GM21367 (cell line): Measurements from ENCODE around the gene PLEKHG2.
A peak's percentile ranks its signal among the peaks of the same experiment; 100 is the strongest.

ENCODE experiments used
- ATAC-seq: cut with Tn5 transposase; IDR thresholded peaks from one replicate; pipeline ENCODE4 v1.9.1; 2021; ENCODE audit not compliant: unreplicated experiment

Gene PLEKHG2

GRCh38 chr19:39420769-39421168 is 8.3 kb downstream of the PLEKHG2 start:
- ATAC-seq, result no peak

DNA sequence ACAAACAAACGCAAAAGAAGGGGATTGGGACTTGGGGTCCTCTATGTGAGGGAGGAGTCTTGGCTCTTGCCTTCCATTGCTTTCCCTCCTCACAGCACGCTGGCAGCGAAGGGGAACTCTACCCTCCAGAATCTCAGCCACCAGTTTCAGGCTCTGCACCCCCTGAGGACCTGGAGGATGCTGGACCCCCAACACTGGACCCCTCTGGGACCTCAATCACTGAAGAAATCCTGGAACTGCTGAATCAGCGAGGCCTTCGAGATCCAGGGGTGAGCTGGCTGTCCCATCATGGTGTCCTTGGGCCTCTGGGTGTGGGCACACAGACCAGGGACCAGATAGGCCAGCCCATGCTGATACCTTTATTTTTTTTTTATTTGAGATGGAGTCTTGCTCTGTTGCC is 9.6 kb downstream of the PLEKHG2 start:
- ATAC-seq, result no peak

- no peak for ATAC-seq
These were observed 11.0 kb downstream of the PLEKHG2 start for GRCh38 chr19:39423258-39424086.

- ATAC-seq, result no peak
These were observed 12.5 kb downstream of the PLEKHG2 start for GRCh38 chr19:39424934-39425333.

DNA sequence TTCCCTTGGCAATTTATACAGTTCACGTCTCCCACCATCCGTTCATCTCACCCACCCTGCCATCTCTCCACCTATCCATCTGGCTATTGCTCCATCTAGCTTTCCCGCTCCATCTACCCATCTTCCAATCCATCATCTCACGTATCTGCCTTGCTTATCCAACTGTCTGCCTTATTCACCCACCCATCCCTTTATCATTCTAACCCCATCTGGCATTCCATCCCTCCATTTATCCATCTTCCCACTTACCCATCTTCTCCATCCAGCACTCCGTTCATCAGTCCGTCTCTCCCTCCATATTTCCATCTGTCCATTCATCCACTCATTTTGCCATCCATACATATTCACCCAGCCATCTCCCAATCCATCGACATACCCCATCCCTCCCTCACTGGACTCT is 13.3 kb downstream of the PLEKHG2 start:
- no peak for ATAC-seq

- ATAC-seq, result no peak
These were observed 13.7 kb downstream of the PLEKHG2 start for GRCh38 chr19:39426170-39426569.

DNA sequence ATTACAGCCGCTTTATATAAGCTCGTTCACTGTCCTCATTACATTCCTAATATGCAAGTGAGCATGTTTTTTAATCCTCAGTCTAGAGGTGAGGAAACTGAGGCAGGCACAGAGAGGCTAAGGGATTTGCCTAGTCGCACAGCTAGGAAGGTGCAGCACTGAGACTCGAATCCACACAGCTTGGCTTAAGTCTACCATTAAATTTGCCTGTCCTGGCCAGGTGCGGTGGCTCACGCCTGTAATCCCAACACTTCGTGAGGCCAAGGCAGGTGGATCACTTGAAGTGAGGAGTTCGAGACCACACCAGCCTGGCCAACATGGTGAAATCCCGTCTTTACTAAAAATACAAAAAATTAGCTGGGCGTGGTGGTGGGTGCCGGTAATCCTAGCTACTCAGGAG is 15.2 kb downstream of the PLEKHG2 start:
- ATAC-seq, result no peak

- ATAC-seq, result no peak
These were observed 16.0 kb downstream of the PLEKHG2 start for GRCh38 chr19:39428283-39429112.

DNA sequence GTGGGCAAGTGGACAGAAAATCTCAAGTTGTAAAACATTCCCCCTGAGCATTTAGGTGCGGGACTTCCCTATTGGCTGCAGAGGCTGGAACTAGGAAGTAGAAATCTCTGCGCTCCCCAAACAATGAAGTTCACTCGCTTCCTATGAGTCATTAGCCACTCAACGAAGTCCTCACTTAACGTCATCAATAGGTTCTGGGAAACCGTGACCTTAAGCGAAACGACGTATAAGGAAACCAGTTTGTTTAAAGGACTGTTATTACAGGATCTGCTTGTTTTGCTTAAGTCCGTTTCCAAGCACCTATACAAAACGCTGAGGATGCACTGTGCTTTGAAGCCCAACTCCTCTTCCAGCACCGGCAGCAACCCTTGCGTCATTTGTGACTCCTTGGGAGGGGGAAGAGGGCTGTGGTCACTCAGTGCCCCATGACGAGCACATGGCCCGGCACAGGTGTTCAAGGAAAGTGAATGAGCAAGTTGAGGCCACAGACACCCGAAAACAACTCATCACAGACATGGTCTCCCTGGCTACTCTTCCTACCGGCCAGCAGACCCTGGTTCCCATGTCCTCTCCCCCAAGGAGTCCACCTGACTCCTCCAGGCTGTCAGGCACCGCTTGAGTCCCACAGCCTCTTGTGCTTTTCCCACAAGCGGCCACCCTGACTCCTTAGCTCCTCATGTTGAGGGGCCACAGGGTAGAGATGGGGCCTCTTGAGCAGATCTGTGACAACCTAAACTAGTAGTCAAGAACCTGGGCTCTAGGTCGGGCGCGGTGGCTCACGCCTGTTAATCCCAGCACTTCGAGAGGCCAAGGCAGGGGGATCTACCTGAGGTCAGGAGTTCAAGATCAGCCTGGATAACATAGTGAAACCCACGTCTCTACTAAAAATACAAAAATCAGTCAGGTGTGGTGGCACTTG is 18.5 kb downstream of the PLEKHG2 start:
- no peak for ATAC-seq

DNA sequence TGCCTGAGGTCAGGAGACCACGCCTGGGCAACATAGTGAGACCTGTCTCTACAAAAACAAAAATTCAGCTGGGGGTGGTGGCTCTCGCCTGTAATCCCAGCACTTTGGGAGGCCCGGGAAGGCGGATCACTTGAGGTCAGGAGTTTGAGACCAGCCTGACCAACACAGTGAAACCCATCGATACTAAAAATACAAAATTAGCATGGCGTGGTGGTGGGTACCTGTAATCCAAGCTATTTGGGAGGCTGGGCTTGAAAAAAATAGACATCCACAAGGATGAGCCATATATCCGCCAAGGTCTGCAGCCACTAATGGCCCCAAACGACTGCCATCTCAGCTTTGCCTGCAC is 20.2 kb downstream of the PLEKHG2 start:
- ATAC-seq, result no peak

GRCh38 chr19:39433480-39434079 is 21.1 kb downstream of the PLEKHG2 start:
- ATAC-seq, result no peak

DNA sequence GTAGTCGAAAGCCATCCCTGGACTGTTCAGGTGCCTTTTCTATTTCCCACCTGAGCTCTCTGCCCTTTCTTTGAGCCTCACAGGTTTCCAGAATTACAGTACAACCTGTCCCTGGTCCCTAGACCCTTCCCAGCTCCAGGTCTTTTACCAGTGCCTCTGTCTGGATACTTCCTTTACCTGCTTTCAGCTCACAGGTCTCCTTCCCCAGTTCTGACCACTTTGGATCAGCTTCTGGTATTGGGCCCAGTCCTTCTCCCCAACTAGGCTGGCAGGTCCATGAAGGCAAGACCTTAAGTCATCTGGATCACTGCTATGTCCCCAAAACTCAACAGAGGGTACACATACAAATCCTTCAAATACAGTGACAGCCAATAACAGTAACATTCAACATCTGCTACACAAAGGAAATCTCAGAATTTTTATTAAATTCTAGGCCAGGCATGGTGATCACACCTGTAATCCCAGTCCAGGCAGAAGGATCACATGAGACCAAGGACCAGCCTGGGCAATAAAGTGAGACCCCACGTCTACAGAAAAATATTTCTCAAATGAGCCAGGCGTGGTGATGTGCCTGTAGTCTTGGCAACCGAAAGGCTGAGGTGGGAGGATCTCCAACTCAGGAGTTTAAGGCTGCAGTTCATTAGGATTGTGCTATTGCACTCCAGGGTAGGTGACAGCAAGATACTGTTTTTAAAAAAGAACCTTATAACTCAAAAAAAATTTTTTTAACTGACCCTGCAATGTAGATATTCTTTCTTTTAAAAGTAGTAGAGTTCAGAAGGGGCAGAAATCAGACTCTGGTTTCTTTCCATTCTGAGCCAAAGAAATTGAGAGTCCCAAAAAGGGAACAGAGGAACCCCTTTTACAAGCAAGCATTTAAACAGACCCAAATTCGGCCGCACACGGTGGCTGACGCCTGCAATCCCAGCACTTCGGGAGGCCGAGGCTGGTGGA is 21.9 kb downstream of the PLEKHG2 start:
- no peak for ATAC-seq

- peak; percentile 72 for ATAC-seq
These were observed 23.3 kb downstream of the PLEKHG2 start, which contains the start of gene RPS16 for GRCh38 chr19:39435499-39436349. Gene RPS16 (minus strand): TSS chr19:39435949. CDS start chr19:39435895, 54 bp downstream.

DNA sequence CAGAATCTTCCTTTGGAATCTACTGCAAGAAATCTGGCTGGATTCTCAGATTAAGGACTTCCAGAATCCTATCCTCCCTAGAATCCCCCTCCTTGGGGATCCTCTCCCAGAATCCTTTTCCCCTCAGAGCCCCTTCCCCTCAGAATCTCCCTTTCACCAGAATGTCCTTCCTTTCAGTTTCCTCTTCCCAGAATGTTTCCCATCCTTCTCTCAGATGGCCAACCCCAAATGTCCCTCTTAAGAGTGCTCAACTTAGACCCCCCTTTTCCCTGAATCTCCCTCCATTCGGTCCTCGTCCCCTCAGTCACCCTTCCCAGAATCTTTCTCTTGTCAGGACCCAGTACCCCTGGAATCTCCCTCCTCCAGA is 23.9 kb downstream of the PLEKHG2 start:
- no peak for ATAC-seq

DNA sequence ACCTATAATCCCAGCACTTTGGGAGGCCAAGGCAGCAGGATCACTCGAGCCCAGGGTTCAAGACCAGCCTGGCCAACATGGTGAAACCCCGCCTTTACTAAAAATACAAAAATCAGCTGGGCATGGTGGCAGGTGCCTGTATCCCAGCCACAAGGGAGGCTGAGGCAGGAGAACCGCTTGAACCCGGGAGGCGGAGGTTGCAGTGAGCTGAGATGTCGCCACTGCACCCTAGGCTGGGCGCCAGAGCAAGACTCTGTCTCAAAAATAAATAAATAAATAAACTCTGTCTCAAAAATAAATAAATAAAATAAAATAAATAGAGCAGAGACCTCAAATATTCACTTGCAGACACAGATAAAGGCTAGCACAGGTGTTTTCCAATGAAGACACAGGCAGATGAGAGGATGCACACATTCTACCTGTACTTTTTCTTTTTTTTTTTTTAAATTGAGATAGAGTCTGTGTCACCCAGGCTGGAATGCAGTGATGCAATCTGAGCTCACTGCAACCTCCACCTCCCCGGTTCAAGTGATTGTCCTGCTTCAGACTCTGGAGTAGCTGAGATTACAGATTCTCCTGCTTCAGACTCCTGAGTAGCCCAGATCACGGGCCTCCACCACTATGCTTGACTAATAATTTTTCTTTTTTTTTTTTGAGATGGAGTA is 25.9 kb downstream of the PLEKHG2 start:
- no peak for ATAC-seq

- ATAC-seq, result no peak
These were observed 32.2 kb downstream of the PLEKHG2 start for GRCh38 chr19:39444598-39445195.

DNA sequence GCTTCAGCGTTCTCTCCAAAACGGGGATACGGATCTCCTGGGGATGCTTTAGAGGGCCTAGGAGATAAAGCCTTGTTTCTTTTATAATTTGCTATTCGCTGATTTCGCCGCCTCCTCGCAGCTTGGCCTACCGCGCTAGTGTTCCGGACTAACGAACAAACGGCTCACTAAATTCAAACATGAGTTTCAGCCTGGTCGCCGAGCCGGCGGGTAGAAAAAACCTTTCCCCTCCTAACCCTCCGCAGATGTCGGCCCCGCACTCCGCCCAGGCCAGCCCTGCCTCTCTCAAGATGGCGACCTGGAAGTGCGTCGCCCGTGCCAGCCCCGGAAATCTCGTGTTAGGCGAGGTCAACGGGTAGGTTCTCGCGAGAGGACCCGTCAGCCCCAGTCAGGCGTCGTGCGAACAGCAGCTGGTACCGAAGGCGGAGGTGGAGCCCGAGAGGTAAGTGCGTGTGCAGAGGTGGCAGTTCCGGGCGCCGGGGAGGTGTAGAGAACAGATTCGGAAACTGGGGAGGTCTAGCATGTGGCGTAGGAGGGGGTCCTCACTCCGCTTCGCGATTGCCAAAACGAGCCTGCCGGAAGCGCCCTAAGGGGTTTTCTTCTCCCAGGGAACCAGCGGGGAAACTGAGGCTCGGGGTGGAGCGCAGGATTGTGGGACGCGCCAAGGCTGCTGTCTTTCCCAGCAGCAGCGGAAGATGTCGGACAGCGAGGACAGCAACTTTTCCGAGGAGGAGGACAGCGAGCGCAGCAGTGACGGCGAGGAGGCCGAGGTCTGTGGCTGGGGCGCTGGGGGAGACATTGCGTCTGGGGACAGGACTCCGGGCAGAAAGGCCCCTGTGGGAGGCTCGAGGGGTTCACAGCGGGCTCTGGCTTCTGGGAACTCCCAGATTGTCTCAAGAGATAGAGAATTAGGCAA is 33.0 kb downstream of the PLEKHG2 start, which contains the start of gene SUPT5H:
Gene SUPT5H, plus strand, starts transcription at position 387 of the 916 bp plus-strand sequence. Its CDS starts 309 bp downstream, at position 696.
- ATAC-seq, result peak; percentile 62
